Endothelial cell of umbilical vein (primary cell): Measurements from ENCODE around the gene GLCE. TPM values are rescaled to one million over a fixed set of nuclear protein-coding genes. Genes with fewer than 3 reads are reported as not detected.

Experiments used
- BruUV-seq: library from RNA; stranded (reverse); fragments of 400-500 nt; replicated peaks from 2 replicates; lab custom pipeline; 2021; lab: Mats Ljungman, UMichigan
- CTCF ChIA-PET: fragments of 300-600, 350-600 bp; sonication (Branson Sonifier 250); formaldehyde crosslinking; loops from one replicate; lab custom pipeline; 2021; ENCODE audit warnings: antibody characterized with exemption, inconsistent platforms; lab: Charles Lee
- POLR2A ChIA-PET: fragments of 300-600, 350-600 bp; sonication (Branson Sonifier 250); formaldehyde crosslinking; loops from one replicate; lab custom pipeline; 2021; ENCODE audit warnings: antibody characterized with exemption, inconsistent platforms; lab: Charles Lee
- DNase-seq: peaks from one replicate; pipeline ENCODE4 v3.0.0-alpha.2; 2011; ENCODE audit warnings: low read depth, low spot score
- FAIRE-seq: peaks from 2 replicates; lab custom pipeline; 2011; peaks lifted over from hg19 to GRCh38; lab: Jason Lieb, UNC
- H2AFZ ChIP-seq: 2 replicates; pipeline ENCODE4 v1.6.0; 2012; ENCODE audit warnings: low read depth, low read length, control low read depth, inconsistent platforms
- H3K27ac ChIP-seq: 2 replicates; pipeline ENCODE4 v1.5.1; 2011; ENCODE audit warnings: low read depth, mild to moderate bottlenecking, control low read depth, low read length, moderate library complexity; ENCODE audit not compliant: insufficient read depth
- H3K27me3 ChIP-seq, 2 experiments: 2 replicates each; pipeline versions ENCODE4 v1.6.0 to v1.6.1; 2011; ENCODE audit warnings: low read length in 2 of 2, mixed read lengths in 1 of 2; ENCODE audit not compliant: control insufficient read depth in 2 of 2, insufficient read depth in 2 of 2
- H3K36me3 ChIP-seq, 2 experiments: 2 replicates in 1 of 2; 3 replicates in 1 of 2; pipeline ENCODE4 v1.5.1; 2011; ENCODE audit warnings: low read length in 2 of 2, mild to moderate bottlenecking in 1 of 2, moderate library complexity in 1 of 2; ENCODE audit not compliant: control insufficient read depth in 2 of 2, insufficient read depth in 2 of 2; ENCODE audit errors: extremely low read depth in 1 of 2
- H3K4me1 ChIP-seq: 3 replicates; pipeline ENCODE4 v1.5.1; 2011; ENCODE audit warnings: mild to moderate bottlenecking, low read length; ENCODE audit not compliant: control insufficient read depth, insufficient read depth; ENCODE audit errors: extremely low read depth
- H3K4me2 ChIP-seq: 2 replicates; pipeline ENCODE4 v1.6.1; 2011; ENCODE audit warnings: low read length, control low read depth, mixed read lengths; ENCODE audit not compliant: insufficient read depth
- H3K4me3 ChIP-seq, 3 experiments: fragments of 200-600 bp in 1 of 3; sonication (generic), shearing (Covaris generic) in 1 of 3; replicated peaks in 1 of 3; 2 replicates each; pipeline ENCODE4 v1.5.1; 2011 to 2016; ENCODE audit warnings: control low read depth in 3 of 3, low read length in 3 of 3, mild to moderate bottlenecking in 2 of 3, inconsistent platforms in 1 of 3, low read depth in 1 of 3, moderate library complexity in 1 of 3; ENCODE audit not compliant: insufficient read depth in 1 of 3
- H3K79me2 ChIP-seq: 2 replicates; pipeline ENCODE4 v1.6.0; 2012; ENCODE audit warnings: low read length, inconsistent platforms; ENCODE audit not compliant: control insufficient read depth, insufficient read depth
- H3K9ac ChIP-seq: replicated peaks from 2 replicates; pipeline ENCODE3; 2011; ENCODE audit warnings: low read length, control low read depth; ENCODE audit not compliant: insufficient read depth; ENCODE audit errors: extremely low read depth
- H3K9me1 ChIP-seq: replicated peaks from 3 replicates; pipeline ENCODE4 v1.6.0; 2011; ENCODE audit warnings: mild to moderate bottlenecking, low read length; ENCODE audit not compliant: control insufficient read depth, insufficient read depth; ENCODE audit errors: extremely low read depth
- H3K9me3 ChIP-seq: replicated peaks from 2 replicates; pipeline ENCODE4 v1.5.1; 2012; ENCODE audit warnings: low read length, inconsistent platforms; ENCODE audit not compliant: control insufficient read depth, insufficient read depth
- H4K20me1 ChIP-seq: replicated peaks from 2 replicates; pipeline ENCODE3; 2011; ENCODE audit warnings: mild to moderate bottlenecking, low read length; ENCODE audit not compliant: control insufficient read depth, insufficient read depth; ENCODE audit errors: extremely low read depth
- EZH2 ChIP-seq: IDR thresholded peaks from 2 replicates; pipeline ENCODE4 v1.6.1; 2012; ENCODE audit warnings: borderline replicate concordance, low read depth, mild to moderate bottlenecking, moderate library complexity, low read length, inconsistent platforms; ENCODE audit not compliant: severe bottlenecking
- FOS ChIP-seq: IDR thresholded peaks from 2 replicates; pipeline ENCODE4 v1.6.1; 2011; ENCODE audit warnings: mild to moderate bottlenecking, low read length, moderate library complexity, borderline replicate concordance; ENCODE audit not compliant: insufficient read depth
- GATA2 ChIP-seq: IDR thresholded peaks from 2 replicates; pipeline ENCODE4 v1.7.0; 2011; ENCODE audit warnings: low read depth, mild to moderate bottlenecking, moderate library complexity, mixed read lengths, low read length; ENCODE audit not compliant: insufficient read length, insufficient read depth
- JUN ChIP-seq: IDR thresholded peaks from 2 replicates; pipeline ENCODE4 v1.6.1; 2011; ENCODE audit warnings: borderline replicate concordance, low read depth; ENCODE audit not compliant: insufficient read length, insufficient read depth
- MYC ChIP-seq: IDR thresholded peaks from one replicate; pipeline ENCODE4 v1.6.1; 2011; ENCODE audit warnings: mild to moderate bottlenecking, low read depth, low read length
- POLR2A ChIP-seq: IDR thresholded peaks from 2 replicates; pipeline ENCODE4 v1.6.1; 2012; ENCODE audit warnings: low read depth, mild to moderate bottlenecking, control low read depth, low read length
- POLR2AphosphoS5 ChIP-seq: IDR thresholded peaks from 2 replicates; pipeline ENCODE4 v1.6.1; 2012; ENCODE audit warnings: low read depth, mild to moderate bottlenecking, control low read depth, low read length, moderate library complexity; ENCODE audit not compliant: insufficient read depth
- dilution Hi-C: fragments of 300-500 bp; cut with MboI; formaldehyde crosslinking; loops from one replicate; pipeline ENCODE4 v1.15.0; 2019; ENCODE audit warnings: low sequenced_read_pairs; ENCODE audit not compliant: extremely low pct_ligation_motif_present
- intact Hi-C: fragments of 100-400 bp; cut with micrococcal nuclease; formaldehyde crosslinking; loops from one replicate; pipeline ENCODE4 v1.10.0; 2022
- polyA plus RNA-seq, 4 experiments: library from polyadenylated mRNA; depleted of rRNA in 3 of 4; stranded (reverse) in 3 of 4; unstranded in 1 of 4; fragments of >200 nt; gene quantifications; 2 replicates each; pipeline versions ENCODE4 v1.2.1 to v1.2.3, GENCODE V29; 2011 to 2012; ENCODE audit warnings: missing spikeins in 1 of 4
- total RNA-seq: library from RNA; stranded (reverse); gene quantifications from 2 replicates; pipeline ENCODE4 v1.2.3, GENCODE V29; 2021
- TF ChIP-seq, protein P1 (sequence below), 2 donors: IDR thresholded peaks; 1 replicate in 1 of 2; 2 replicates in 1 of 2; pipeline ENCODE4 v1.5.1; 2011; ENCODE audit warnings: low read length in 2 of 2, mild to moderate bottlenecking in 2 of 2, moderate library complexity in 2 of 2, control low read depth in 1 of 2, inconsistent platforms in 1 of 2, low read depth in 1 of 2; ENCODE audit not compliant: insufficient read depth in 1 of 2; ENCODE audit errors: extremely low read depth in 1 of 2
- TF ChIP-seq, protein P2 (sequence below): IDR thresholded peaks from 2 replicates; pipeline ENCODE4 v1.6.1; 2011; ENCODE audit not compliant: insufficient read depth, insufficient read length

GLCE gene
- total and polyA plus RNA-seq, 2 donors (not counting 3 experiments of a cell fraction or from before 2014, with no cell fraction given), result 48.1 to 86.6 TPM

DNA sequence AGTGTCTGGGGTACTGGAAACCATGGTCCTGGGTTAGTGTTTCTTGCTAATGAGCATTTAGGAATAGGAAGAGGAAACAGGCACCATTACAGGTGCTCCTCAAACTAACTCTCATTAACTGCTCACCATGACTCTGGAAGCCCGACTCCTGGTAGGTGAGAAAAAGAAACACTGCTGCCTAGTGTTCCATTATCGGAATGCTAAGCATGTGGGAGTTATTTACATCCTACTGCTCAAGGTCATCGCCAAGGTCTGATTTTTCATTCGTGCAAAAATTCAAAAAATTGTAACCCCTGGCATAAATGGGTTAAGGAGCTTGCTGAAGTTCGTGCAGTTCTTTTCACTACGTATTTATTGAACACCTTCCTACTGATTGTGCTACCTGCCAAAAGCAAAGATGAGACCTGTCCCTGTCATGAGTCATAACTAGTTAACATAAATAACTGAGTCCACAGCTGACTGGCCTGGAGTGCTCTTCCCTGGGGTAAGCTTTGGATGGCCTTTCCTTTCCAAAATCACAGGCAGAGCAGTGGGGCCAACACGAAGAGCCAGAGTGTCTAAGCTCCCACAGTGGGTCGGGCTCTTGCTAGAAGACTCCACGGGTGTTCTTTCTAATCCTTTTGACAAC, 115.6 kb downstream of the GLCE start:
- Histone ChIP-seq H3K9me3 (no peaks in the 10 kb centered on the region), H3K9ac (no peak overlapping the region), H3K79me2 (no peaks in the 10 kb centered on the region), H2AFZ (no peak overlapping the region), H3K27ac (no peak overlapping the region), H4K20me1 (no peaks in the 10 kb centered on the region), H3K4me3 (no peak overlapping the region), H3K27me3 (no peaks in the 10 kb centered on the region), H3K4me2 (no peak overlapping the region), H3K4me1 (no peaks in the 10 kb centered on the region), H3K36me3 (no peaks in the 10 kb centered on the region), H3K9me1 (no peaks in the 10 kb centered on the region)
- FAIRE-seq, result no peak
- dilution Hi-C loops, result no loop called here
- TF ChIP-seq MYC (no peak), JUN (no peak), POLR2A (no peak), EZH2 (no peak), GATA2 (no peak), POLR2AphosphoS5 (no peak), FOS (no peak)
- TF ChIP-seq, protein P1, sequence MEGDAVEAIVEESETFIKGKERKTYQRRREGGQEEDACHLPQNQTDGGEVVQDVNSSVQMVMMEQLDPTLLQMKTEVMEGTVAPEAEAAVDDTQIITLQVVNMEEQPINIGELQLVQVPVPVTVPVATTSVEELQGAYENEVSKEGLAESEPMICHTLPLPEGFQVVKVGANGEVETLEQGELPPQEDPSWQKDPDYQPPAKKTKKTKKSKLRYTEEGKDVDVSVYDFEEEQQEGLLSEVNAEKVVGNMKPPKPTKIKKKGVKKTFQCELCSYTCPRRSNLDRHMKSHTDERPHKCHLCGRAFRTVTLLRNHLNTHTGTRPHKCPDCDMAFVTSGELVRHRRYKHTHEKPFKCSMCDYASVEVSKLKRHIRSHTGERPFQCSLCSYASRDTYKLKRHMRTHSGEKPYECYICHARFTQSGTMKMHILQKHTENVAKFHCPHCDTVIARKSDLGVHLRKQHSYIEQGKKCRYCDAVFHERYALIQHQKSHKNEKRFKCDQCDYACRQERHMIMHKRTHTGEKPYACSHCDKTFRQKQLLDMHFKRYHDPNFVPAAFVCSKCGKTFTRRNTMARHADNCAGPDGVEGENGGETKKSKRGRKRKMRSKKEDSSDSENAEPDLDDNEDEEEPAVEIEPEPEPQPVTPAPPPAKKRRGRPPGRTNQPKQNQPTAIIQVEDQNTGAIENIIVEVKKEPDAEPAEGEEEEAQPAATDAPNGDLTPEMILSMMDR (IDR thresholded peaks at IDR 0.05; ENCODE audit: extremely low read depth in 1 of 2, insufficient read depth in 1 of 2, low read depth in 1 of 2, low read length in 2 of 2), result no peak
- TF ChIP-seq, protein P2, sequence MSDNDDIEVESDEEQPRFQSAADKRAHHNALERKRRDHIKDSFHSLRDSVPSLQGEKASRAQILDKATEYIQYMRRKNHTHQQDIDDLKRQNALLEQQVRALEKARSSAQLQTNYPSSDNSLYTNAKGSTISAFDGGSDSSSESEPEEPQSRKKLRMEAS, result no peak
- ChIA-PET POLR2A (no interaction called here), CTCF (interaction anchor here (1.8 to 2.8 kb wide), 2 partner anchors 11 to 13 kb away, joined by 6 to 7 read pairs; no protein-coding TSS in a partner anchor)
- intact Hi-C loops, result no loop called here
- no TSS peak for BruUV-seq
- no peak for DNase-seq
